ENCODE results near the gene CCDC97.

DNA sequence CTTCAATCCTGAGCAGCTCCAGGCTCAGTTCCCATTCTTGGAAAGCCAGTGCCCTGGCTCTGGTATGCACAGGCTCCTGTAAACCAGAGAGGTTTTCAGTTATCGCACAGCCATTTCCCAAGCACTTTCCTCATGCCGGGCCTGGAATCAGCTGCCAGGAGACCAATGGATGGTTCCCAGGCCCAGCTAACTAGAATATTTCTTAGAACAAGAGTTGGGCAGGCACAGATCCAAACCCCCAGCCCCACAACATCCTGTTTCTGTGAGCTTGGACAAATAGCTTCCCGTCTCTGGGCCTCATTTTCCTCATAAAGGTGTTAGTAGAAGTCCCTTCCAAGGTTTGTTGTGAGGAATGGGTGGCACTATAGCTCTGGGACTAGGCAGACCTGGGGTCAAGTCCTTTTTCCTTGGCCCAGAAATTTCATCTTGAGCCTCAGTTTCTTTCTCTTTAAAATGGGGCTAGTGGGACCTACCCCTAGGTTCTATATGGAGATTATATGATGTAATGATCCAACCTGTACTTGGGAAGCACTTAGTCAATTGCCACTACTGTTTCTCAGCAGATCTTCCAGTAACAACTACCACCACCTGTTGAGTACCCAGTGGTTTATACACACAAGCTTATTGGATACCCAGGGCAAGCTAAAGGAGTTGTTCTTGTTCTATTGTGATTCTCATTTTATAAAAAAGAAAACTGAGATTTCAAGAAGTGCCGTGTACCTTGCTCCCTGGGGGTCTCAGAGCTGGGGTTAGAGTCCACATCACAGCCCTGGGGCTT, 5.1 kb upstream of the CCDC97 start:
- TF ChIP-seq, protein P1, sequence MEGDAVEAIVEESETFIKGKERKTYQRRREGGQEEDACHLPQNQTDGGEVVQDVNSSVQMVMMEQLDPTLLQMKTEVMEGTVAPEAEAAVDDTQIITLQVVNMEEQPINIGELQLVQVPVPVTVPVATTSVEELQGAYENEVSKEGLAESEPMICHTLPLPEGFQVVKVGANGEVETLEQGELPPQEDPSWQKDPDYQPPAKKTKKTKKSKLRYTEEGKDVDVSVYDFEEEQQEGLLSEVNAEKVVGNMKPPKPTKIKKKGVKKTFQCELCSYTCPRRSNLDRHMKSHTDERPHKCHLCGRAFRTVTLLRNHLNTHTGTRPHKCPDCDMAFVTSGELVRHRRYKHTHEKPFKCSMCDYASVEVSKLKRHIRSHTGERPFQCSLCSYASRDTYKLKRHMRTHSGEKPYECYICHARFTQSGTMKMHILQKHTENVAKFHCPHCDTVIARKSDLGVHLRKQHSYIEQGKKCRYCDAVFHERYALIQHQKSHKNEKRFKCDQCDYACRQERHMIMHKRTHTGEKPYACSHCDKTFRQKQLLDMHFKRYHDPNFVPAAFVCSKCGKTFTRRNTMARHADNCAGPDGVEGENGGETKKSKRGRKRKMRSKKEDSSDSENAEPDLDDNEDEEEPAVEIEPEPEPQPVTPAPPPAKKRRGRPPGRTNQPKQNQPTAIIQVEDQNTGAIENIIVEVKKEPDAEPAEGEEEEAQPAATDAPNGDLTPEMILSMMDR (conservative IDR thresholded peaks at IDR 0.05; ENCODE audit: low read length), result no peak
- no peak for TF ChIP-seq EZH2phosphoT487 (IDR thresholded peaks at IDR 0.05; ENCODE audit: borderline replicate concordance)

Measured in Loucy (cell line).